COR-L47 (cell line): Measurements from ENCODE around the gene TMEM19.
"Not testable (repeated sequence)": the region's sequence is repeated elsewhere in the genome, so short reads cannot be mapped to it uniquely, and the experiment has no call there.

Experiments
- DNase-seq: peaks from one replicate; lab custom pipeline; 2025; lab: John Stamatoyannopoulos, UW

The TMEM19 gene

DNA sequence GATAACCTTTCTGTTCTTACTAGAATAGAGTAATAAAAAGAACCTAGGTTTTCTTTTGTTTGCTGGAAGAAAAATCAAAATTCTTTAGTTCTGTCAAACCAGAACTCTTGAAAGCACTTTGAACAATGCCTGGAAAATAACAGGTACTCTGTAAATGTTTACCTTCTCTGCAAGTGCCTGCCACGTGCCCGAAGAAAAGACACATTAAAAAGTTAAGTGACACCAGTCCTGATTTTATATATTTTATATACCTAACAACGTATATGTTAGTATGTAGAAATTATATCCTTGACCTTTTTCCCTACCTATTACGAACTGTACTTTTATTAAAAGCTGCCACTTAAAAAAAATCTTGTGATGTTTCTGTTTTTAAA, 20.8 kb upstream of the TMEM19 start:
- no peak for DNase-seq

DNA sequence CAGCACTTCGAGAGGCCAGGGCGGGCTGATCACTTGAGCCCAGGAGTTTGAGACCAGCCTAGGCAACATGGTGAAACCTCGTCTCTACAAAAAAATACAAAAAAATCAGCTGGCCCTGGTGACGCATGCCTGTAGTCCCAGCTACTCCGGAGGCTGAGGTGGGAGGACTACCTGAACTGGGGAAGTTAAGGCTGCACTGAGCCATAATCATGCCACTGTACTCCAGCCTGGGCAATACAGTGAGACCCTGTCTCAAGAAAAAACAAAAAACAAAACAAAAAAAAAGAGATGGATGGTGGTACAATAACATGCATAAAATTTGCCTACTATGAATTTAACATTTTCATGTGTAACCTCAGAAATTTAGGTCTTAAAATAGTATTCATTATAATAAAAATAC, 19.6 kb upstream of the TMEM19 start:
- no peak for DNase-seq

DNA sequence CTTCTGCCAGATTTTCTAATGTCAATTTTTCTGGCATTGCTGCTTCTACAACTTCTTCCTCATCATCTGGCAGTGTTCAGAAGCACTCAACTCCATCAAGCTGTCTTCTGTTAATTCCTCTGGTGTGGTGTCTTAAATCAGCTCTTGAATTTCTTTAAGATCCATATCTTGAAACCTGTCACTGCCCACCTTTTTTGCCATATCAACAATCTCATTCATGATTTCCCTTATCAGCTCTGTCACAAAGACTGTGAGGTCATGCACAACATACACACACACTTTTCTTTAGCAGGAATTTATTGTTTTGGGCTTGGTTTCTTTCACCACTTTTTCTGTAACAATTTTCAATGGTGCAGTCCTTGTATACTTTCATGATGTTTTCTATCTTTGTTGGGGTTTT, 14.6 kb upstream of the TMEM19 start:
- DNase-seq: no peak

DNA sequence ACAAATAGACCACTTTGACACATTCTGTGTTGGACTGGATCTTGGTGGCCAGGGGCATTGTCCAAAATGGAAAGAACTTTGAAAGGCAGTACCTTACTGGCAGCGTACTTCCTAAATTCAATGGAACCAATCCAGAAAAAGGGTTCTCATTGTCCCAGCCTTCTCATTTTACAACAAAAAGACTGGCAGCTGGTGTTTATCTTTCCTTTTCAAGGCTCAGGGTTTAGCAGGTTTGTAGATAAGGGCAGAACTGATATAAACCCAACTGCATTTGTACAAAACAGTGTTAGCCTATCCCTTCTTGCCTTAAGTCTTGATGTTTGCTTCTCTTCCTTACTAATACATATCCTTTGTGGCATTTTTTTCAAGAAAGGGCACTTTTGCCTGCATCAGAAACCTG, 14.1 kb upstream of the TMEM19 start:
- no peak for DNase-seq

DNA sequence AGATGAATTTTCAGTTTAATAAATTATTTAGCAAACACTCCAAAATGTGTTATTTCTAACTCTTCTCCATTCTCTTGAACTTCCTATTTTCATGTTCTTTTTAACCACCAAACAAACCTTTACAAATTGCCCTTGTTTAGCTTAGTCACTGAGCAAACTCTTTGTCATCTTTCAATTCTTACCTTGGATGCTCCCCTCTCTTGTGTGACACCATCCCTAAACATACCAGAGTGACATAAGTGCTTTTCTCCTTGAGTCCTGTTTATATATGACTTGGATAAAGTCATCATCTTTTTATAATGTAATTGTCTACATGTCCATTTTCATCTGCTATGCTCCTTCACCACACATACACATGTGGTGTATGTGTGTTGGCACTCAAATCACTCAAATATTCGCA, 3.4 kb upstream of the TMEM19 start:
- DNase-seq: no peak

DNA sequence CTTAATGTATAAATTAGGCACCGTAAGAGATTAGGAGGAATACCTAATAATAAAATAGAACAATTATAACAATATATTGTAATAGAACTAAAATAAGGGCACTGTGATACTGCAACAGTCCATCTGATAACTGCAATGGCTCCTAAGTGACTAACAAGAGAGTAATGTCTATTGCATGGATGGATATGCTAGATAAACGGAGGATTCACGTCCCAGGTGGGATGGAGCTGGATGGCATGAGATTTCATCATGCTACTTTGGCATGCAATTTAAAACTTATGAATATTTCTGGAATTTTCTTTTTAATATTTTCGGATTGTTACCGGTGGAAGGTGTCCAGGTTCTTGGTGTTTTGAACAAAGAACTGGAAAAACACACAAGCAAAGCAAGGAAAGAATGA, 2.2 kb upstream of the TMEM19 start:
- no peak for DNase-seq

DNA sequence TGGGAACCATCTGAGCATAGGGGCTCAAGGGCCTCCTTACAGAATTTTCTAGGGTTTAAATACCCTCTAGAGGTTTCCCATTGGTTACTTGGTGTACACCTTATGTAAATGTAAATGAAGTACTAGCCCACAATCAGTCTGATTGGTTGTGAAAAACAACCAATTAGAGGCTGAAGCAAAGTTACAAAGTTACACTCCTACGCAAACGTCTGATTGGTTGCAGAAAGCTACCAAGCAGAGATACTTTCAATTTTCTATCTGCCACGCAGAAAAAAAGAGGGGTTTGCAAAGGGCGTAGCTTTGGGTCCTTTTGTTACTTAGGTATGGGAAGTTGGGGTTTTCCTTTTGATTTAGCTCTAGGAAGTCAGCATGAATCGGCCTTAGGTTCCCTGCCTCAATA, 1.8 kb upstream of the TMEM19 start:
- DNase-seq: no peak

DNA sequence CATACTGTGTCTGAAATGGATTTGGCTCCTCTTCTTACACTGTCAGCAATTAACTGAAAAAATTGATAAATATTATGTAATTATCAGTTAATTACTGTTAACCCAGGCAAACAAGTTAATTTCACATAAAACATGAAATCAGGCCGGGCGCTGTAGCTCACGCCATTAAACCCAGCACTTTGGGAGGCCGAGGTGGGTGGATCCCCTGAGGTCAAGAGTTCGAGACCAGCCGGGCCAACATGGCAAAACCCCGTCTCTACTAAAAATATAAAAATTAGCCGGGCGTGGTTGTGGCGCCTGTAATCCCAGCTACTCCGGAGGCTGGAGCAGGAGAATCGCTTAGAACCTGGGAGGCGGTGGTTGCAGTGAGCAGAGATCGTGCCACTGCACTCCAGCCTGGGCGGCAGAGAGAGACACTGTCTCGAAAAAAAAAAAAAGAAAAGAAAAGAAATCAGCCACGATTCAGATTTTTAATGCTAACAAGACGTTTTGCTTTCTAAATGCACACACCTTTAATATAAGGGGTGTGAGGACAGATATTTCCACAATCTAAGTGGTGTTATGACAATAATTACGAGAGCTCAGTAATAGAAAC, 473 bp upstream of the TMEM19 start:
- DNase-seq: no peak

DNA sequence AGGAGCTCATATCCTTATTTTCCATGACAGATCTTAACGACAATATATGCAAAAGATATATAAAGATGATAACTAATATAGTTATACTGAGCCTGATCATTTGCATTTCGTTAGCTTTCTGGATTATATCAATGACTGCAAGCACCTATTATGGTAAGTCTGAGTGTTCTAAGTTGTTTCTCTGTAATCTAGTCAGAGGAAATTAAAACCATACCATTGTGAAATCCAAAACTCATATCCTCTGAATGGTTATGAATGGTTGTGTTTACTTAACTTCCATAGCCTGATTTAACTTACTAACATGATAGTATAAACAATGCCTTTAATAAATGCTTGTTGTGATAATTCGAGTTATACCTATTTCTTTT, 760 bp downstream of the TMEM19 start:
- DNase-seq: no peak

DNA sequence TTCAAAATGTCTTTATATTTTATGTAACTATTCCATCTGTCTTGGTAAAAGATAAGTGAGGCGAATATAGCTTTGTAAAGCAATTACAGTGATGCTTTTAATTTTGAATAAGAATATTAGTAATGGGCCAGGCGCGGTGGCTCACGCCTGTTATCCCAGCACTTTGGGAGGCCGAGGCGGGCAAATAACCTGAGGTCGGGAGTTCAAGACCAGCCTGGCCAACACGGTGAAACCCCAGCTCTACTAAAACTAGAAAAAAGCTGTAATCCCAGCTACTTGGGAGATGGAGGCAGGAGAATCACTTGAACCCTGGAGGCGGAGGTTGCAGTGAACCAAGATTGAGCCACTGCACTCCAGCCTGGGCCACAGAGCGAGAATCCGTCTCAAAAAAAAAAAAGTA, 1.3 kb downstream of the TMEM19 start:
- not testable (repeated sequence) for DNase-seq

DNA sequence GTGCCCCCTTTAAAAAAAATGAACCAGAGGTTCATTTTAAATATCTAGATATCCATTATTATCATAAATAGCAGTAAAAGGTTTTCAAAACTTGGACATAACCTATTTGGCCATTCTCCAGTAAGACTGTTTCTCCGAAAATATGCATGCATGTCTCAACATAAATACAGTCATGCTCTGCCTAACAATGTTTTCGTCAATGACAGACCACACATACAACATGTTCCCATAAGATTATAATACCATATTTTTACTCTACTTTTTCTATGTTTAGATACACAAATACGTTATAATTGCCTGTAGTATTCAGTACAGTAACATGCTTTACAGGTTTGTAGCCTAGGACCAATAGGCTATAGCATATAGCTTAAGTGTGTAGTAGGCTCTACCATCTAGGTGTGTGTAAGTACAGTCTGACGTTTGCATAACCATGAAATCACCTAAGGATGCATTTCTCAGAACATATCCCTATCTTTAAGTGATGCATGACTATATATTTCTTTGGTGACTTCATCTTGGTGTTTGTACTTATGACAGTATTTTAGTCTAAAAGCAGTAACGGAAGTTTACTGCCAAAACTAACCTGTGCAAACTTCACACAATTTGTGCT, 3.2 kb downstream of the TMEM19 start:
- no peak for DNase-seq

DNA sequence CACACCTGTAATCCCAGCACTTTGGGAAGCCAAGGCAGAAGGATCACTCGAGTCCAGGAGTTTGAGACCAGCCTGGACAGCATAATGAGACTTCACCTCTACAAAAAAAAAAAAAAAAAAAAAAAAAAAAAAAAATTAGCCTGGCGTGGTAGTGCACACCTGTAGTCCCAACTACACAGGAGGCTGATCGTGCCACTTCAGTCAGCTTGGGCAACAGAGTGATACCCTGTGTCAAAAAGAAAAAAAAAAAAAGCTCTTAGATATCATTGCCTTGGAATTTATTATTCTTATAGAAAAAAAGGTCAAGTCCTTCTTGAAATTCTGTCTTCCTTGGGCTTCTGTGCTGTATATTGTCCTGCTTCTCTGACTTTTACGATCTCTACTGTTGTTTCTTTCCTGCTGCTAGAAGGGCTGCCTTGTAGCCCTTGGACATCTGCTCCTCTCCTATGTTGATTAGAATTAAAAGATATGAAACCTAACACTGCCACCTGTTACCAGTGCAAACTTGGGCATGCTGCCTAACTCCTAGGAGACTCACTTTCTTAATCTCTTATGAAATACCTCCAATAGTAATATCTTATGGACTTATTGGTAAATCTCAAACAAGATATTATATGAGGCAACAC, 5.7 kb downstream of the TMEM19 start:
- no peak for DNase-seq

DNA sequence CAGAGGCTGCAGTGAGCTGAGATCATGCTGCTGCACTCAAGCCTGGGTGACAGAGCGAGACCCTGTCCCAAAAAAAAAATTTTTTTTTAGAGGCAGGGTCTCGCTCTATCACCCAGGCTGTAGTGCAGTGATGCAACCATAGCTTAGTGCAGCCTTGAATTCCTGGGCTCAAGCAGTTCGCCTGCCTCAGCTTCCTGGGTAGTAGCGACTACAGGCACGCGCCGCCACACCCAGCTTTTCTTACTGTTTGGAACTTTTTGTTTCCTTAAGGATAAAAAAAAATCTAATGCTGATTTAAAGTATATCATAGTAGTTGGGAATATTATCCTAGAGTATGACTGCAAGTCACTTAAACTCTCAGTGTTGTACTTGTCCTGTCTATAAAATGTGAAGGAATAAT, 7.2 kb downstream of the TMEM19 start:
- DNase-seq: no peak

DNA sequence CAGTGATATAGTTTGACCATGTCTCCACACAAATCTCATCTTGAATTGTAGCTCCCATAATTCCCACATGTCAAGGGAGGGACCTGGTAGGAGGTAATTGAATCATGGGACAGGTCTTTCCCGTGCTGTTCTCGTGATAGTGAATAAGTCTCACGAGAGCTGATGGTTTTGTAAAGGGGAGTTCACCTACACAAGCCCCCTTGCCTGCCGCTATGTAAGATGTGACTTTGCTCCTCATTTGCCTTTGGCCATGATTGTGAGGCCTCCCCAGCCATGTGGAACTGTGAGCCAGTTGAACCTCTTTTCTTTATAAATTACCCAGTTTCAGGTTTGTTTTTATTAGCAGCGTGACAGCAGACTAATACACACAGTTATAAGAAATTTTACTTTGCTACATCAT, 7.8 kb downstream of the TMEM19 start:
- not testable (repeated sequence) for DNase-seq

DNA sequence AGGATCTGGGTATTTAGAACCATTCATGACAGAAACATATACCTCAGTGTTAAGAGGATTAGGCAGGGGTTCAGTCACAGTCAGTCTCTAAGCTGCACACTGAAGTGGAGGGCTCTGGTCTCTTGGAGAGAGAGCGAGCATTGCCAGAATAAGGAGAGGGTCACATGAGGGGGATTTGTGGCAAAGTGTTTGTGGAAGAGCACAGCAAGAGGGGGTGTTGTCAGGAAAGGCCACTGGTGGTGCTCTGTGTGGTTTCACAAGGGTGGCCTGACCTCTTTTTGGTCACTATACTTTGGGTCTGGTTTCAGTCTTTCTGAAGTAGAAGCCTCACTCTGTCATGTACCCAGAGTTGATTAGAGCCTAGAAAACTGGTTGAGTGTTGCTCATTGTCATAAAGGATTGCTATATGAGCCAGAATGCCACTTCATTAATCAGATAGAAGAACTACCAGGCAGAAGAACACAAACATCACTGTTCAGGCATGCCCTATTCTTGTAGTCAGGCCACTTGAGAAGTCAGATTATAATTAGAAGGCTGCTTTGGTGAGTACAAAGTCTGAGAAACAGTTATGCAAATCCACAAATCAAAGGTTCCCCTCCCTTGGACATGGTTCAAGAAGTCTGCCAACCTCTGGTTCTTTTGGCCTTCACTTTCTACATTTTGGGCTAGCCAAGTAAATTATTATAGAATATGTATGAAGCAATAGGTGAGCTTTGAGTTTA, 8.4 kb downstream of the TMEM19 start:
- DNase-seq: no peak

DNA sequence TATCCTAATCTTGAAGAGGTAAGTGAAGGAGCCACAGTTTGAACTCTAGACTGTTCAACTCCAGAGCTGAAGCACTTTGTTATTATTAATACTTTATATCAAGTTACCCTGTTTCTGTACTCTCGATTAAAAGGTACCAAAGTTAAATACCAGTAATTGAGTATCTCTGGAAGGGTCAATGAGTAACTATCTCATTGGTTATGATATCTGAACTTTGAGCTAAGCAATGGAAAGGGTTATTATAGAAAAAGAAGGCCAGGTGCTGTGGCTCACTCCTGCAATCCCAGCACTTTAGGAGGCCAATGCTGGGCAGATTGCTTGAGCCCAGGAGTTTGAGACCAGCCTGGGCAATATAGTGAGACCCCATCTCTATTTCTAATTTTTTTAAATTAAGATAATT, 9.9 kb downstream of the TMEM19 start:
- DNase-seq: no peak

DNA sequence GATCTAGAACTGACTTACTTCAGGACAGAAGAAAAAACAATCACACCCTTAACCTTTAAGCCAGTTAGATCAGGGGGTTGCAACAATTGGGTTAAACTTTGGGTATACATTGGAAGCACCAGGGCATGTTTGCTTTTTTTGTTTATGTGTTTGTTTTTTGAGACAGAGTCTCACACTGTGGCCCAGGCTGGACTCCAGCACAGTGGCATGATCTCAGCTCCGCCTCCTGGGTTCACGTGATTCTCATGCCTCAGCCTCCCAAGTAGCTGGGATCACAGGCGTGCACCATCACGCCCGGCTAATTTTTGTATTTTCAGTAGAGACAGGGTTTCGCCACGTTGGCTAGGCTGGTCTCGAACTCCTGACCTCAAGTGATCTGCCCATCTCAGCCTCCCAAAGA, 16.3 kb downstream of the TMEM19 start:
- DNase-seq: not testable (repeated sequence)

DNA sequence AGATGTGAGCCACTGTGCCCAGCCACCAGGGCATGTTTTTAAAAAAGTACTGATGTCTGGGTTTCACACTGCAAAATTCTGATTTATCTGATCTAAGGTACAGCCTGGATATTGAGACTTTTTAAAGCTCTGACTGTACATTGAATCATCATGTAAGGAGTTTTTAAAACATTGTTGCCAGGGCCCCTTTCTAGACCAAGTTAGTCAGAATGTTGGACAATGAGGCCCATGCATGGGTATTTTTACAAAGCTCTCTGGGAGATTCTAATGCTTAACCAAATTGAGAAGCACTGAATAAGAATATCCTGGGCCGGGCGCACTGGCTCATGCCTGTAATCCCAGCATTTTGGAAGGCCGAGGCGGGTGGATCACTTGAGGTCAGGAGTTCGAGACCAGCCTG, 16.7 kb downstream of the TMEM19 start:
- no peak for DNase-seq

DNA sequence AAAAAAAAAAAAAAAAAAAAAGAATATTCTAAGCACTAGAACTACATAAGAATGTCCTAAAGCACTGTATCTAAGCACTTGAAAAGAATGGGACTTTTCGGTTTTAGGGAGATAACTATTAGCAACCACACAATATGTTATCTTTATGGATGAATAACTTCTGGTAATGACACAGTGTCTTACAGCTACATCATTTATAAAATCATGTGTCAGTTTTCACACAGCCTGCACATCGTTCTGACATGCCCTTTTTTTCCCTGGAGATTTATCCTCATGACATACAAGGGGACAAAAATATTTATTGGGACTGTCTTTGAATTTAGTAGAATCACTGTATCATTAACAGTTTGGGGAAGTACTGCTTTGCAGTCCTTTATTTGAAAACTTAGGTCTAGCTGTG, 17.3 kb downstream of the TMEM19 start:
- DNase-seq: no peak

DNA sequence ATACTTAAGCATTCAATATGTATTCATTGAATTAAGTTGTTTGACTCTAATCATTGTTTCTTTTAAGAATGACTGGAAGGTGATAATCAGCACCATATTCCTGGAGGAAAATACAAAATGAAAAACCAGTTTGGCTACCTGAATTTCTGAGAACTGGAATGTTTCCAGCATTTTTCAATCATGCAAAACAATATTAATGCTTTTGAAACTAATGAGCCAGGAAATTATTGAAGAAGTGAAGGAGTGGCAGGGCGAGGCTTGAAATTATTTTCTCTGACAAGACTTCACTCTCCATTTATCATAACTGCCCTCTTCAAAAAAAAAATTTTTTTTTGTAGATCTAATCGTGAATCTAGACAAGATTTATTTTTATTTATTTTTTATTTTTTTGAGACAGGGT, 19.0 kb downstream of the TMEM19 start:
- no peak for DNase-seq

DNA sequence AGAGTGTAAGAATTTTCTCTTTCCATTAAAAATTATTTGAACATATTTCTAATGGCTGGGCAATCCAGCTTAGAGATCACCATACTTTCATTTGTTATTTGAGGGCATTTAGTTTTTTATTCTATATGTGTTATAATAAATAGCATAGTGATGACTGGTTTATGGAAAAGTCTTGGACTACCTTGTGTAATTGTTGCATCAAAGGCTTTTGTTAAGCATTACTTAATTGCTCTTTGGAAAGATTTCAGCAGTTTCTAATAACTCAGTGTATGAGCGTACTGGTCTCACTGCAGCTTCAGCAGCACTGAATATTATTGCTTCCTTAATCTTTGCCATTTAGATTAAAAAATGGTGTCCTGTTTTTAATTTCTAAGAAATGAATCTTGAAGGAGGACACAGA, 22.8 kb downstream of the TMEM19 start:
- DNase-seq: no peak

DNA sequence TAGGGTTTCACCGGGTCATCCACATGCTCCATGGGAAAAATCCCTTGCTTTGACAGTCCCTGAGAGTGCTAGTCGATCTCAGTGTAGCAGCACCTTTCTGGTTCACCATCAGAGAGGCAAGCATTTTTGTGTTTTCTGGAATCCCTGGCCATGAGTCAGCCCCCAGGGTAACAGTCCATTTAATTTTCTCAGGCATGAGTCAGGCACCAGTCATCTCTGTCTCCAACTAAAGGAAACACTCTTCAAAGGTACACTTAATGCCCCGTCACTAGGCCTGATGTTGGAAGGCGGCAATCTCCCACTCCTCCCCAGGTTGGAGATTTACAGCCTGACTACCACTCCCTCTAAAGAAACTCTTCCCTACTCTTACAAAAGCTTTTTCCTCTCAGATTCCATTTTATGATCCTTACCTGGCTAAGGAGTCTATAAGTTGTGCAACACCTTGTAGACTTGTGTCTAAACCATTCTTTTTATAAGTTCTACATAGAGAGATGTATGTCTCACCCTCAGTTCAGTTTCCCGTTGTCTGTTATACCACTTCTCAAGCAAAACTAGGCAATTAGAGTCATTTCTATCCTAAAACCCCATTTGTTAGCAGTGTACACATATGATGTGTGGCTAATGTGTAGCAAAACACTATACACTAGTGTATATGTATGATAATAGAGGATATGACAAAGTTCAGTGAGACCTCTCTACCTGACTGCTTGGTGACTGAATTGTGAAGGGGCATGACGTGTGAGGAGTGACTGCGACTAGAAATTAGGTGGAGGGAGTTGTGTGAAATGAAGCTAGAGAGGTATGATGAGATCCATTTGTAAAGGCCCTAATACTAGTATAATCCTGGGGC, 24.6 kb downstream of the TMEM19 start:
- DNase-seq: no peak

DNA sequence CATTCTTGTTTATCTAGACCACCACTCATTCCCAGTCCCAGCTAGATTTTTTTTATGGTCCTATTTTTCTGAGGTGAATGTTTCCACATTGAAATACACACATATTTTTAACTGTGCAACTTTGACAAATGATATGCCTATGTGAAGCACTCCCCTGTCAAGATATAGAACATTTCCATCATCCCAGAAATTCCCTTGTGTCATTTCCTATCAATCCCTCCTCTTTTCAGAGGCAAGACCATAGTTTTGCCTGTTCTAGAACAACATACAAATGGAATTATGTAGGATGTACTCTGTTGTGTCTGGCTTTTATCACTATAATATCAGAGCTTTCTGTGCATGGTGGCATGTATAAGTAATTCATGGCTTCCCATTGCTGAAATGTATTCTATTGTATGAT, 32.7 kb downstream of the TMEM19 start:
- DNase-seq: no peak
